Measurements from ENCODE around the gene HSPG2. TPM values are rescaled to one million over a fixed set of nuclear protein-coding genes. Genes with fewer than 3 reads are reported as not detected.
A peak's percentile ranks its signal among the peaks of the same experiment; 100 is the strongest.
"Not testable (repeated sequence)": the region's sequence is repeated elsewhere in the genome, so short reads cannot be mapped to it uniquely, and the experiment has no call there.

Gene HSPG2
- polyA plus RNA-seq, 5 donors = 109 to 232 (median 147) TPM

GRCh38 chr1:21828506-21829210 lies 108.5 kb downstream of the HSPG2 start:
- no peak for DNase-seq

GRCh38 chr1:21828075-21828474 lies 109.0 kb downstream of the HSPG2 start:
- DNase-seq = no peak

GRCh38 chr1:21827141-21827679 lies 109.9 kb downstream of the HSPG2 start:
- DNase-seq = no peak

- not testable (repeated sequence) for DNase-seq
Observed at GRCh38 chr1:21826694-21827093, 110.4 kb downstream of the HSPG2 start.

- no peak for DNase-seq
Observed at GRCh38 chr1:21825393-21825792, 111.7 kb downstream of the HSPG2 start.

GRCh38 chr1:21824926-21825325 lies 112.2 kb downstream of the HSPG2 start:
- no peak for DNase-seq

GRCh38 chr1:21823980-21824702 lies 113.0 kb downstream of the HSPG2 start:
- DNase-seq = no peak

GRCh38 chr1:21823206-21823979 lies 113.7 kb downstream of the HSPG2 start:
- DNase-seq = no peak

- DNase-seq = no peak
Observed at GRCh38 chr1:21822349-21822748, 114.8 kb downstream of the HSPG2 start.

GRCh38 chr1:21821385-21822019 lies 115.6 kb downstream of the HSPG2 start:
- DNase-seq = no peak

GRCh38 chr1:21820597-21821232 lies 116.4 kb downstream of the HSPG2 start:
- DNase-seq = no peak

GRCh38 chr1:21818656-21819055 lies 118.5 kb downstream of the HSPG2 start:
- no peak for DNase-seq

GRCh38 chr1:21816602-21817302 lies 120.4 kb downstream of the HSPG2 start:
- DNase-seq = no peak

GRCh38 chr1:21815724-21816321 lies 121.3 kb downstream of the HSPG2 start:
- peak in 1 of 2 donors; percentile 21 for DNase-seq

GRCh38 chr1:21814981-21815582 lies 122.0 kb downstream of the HSPG2 start:
- no peak for DNase-seq

GRCh38 chr1:21814241-21814918 lies 122.7 kb downstream of the HSPG2 start:
- peak in 1 of 2 donors; percentile 16 for DNase-seq

GRCh38 chr1:21813542-21813941 lies 123.6 kb downstream of the HSPG2 start:
- DNase-seq = no peak

GRCh38 chr1:21811875-21812305 lies 125.2 kb downstream of the HSPG2 start, which contains the start of gene LDLRAD2:
Gene LDLRAD2, plus strand, starts transcription at chr1:21812265. Its CDS starts 187 bp downstream, at chr1:21812452.
- no peak for DNase-seq

- DNase-seq = no peak
Observed at GRCh38 chr1:21804536-21804935, 132.6 kb downstream of the HSPG2 start.
